Fibroblast of lung (primary cell): ENCODE measurements around the gene TIMP2. TPM values are rescaled to one million over a fixed set of nuclear protein-coding genes. Genes with fewer than 3 reads are reported as not detected.

Experiments
- DNase-seq, 2 donors: peaks; one replicate each; pipeline versions ENCODE4 v3.0.0 to v3.0.0-alpha.2; 2010; ENCODE audit warnings: low read depth in 2 of 2
- H2AFZ ChIP-seq: 2 replicates; pipeline ENCODE4 v1.5.1; 2012; ENCODE audit warnings: low read length, control low read depth, inconsistent platforms
- H3K27ac ChIP-seq: 2 replicates; pipeline ENCODE4 v1.5.1; 2011; ENCODE audit warnings: low read length, control low read depth; ENCODE audit not compliant: insufficient read depth
- H3K27me3 ChIP-seq: 2 replicates; pipeline ENCODE4 v1.5.1; 2011; ENCODE audit warnings: mild to moderate bottlenecking, low read length; ENCODE audit not compliant: control insufficient read depth, insufficient read depth
- H3K36me3 ChIP-seq: 2 replicates; pipeline ENCODE4 v1.5.1; 2011; ENCODE audit warnings: low read length; ENCODE audit not compliant: control insufficient read depth, insufficient read depth
- H3K4me1 ChIP-seq: 2 replicates; pipeline ENCODE4 v1.5.1; 2011; ENCODE audit warnings: low read length; ENCODE audit not compliant: control insufficient read depth, insufficient read depth; ENCODE audit errors: extremely low read depth
- H3K4me2 ChIP-seq: 2 replicates; pipeline ENCODE4 v1.5.1; 2011; ENCODE audit warnings: low read length, control low read depth; ENCODE audit not compliant: insufficient read depth; ENCODE audit errors: extremely low read depth
- H3K4me3 ChIP-seq, 4 experiments: fragments of 200-600 bp in 1 of 4; sonication (generic) in 1 of 4; replicated peaks in 1 of 4; 2 replicates each; pipeline ENCODE4 v1.5.1; 2011 to 2016; ENCODE audit warnings: low read length in 4 of 4, low read depth in 3 of 4, mild to moderate bottlenecking in 3 of 4, control low read depth in 2 of 4, inconsistent platforms in 1 of 4, mixed read lengths in 1 of 4; ENCODE audit not compliant: insufficient read depth in 1 of 4; ENCODE audit errors: control extremely low read depth in 1 of 4
- H3K79me2 ChIP-seq: 2 replicates; pipeline ENCODE4 v1.5.1; 2012; ENCODE audit warnings: mild to moderate bottlenecking, low read length, inconsistent platforms; ENCODE audit not compliant: control insufficient read depth, insufficient read depth
- H3K9ac ChIP-seq: 2 replicates; pipeline ENCODE4 v1.5.1; 2011; ENCODE audit warnings: mild to moderate bottlenecking, low read length, control low read depth; ENCODE audit not compliant: insufficient read depth
- H3K9me3 ChIP-seq: 2 replicates; pipeline ENCODE4 v1.5.1; 2012; ENCODE audit warnings: low read depth, low read length; ENCODE audit not compliant: control insufficient read depth, insufficient read depth
- H4K20me1 ChIP-seq: 2 replicates; pipeline ENCODE4 v1.5.1; 2011; ENCODE audit warnings: low read length; ENCODE audit not compliant: control insufficient read depth, insufficient read depth; ENCODE audit errors: extremely low read depth
- CTCF ChIP-seq, 2 donors: IDR thresholded peaks in 1 of 2; conservative IDR thresholded peaks in 1 of 2; 1 replicate in 1 of 2; 2 replicates in 1 of 2; pipeline ENCODE4 v1.5.1; 2011 to 2012; ENCODE audit warnings: low read length in 2 of 2, control low read depth in 1 of 2, inconsistent platforms in 1 of 2, low read depth in 1 of 2, mild to moderate bottlenecking in 1 of 2
- EZH2 ChIP-seq: IDR thresholded peaks from 2 replicates; pipeline ENCODE4 v1.5.1; 2012; ENCODE audit warnings: low read length, control low read depth, mild to moderate bottlenecking; ENCODE audit errors: missing control alignments
- polyA plus RNA-seq, 2 donors: library from polyadenylated mRNA; depleted of rRNA in 1 of 2; stranded (reverse) in 1 of 2; unstranded in 1 of 2; fragments of >200 nt; gene quantifications; 2 replicates each; pipeline ENCODE4 v1.2.1, GENCODE V29; 2011 to 2012; ENCODE audit warnings: missing spikeins in 1 of 2
- total RNA-seq: library from RNA; depleted of rRNA; stranded (reverse); fragments of >200 nt; gene quantifications from 2 replicates; pipeline ENCODE4 v1.2.1, GENCODE V29; 2014

Gene TIMP2
- total and polyA plus RNA-seq, 2 donors (not counting 1 experiment from before 2014, with no cell fraction given), result 155 to 745 TPM

DNA sequence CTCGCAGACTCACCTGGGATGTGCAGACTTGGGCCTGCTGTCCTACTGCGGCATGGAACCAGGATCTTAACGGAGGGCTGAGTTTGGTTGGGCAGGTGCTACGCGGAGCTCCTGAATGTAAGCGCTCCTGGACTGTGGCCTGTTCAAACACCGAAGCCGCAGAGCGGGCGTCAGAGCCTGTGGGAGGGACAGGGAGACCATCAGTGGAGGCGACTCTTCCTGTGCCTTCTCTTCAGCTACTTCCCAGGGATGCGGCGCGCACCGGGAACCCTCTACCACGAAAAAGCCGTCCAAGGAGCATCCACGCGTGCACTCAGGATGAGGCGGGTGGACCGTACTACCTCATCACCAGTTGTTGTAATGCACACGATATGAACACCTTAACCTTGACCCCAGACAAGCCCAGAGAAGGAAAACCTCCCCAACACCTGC, 86.6 kb downstream of the TIMP2 start:
- Histone ChIP-seq H3K27ac (peak overlapping the region; percentile 97), H3K79me2 (peaks cover 39% of the 10 kb centered on the region), H3K9ac (no peak overlapping the region)

GRCh38 chr17:78836420-78837021, 88.7 kb downstream of the TIMP2 start:
- H3K9ac ChIP-seq, result no peak overlapping the region
- peaks cover 12% of the 10 kb centered on the region for H3K4me1 ChIP-seq
- H3K27me3 ChIP-seq, result no peaks in the 10 kb centered on the region
- H3K4me3 ChIP-seq, result no peak overlapping the region
- no peak overlapping the region for H3K27ac ChIP-seq
- H3K4me2 ChIP-seq, result no peak overlapping the region
- H4K20me1 ChIP-seq, result peaks cover 2% of the 10 kb centered on the region
- H3K36me3 ChIP-seq, result peaks cover 26% of the 10 kb centered on the region
- H3K9me3 ChIP-seq, result no peaks in the 10 kb centered on the region
- H2AFZ ChIP-seq, result no peak overlapping the region
- no peak for TF ChIP-seq CTCF (conservative IDR thresholded peaks at IDR 0.05 in 1 of 2, IDR thresholded peaks at IDR 0.05 in 1 of 2; ENCODE audit: low read depth in 1 of 2, low read length in 2 of 2)
- TF ChIP-seq EZH2, result no peak
- peaks cover 45% of the 10 kb centered on the region for H3K79me2 ChIP-seq
- no peak for DNase-seq

More for the DNA sequence above, 86.6 kb downstream of the TIMP2 start:
- no peak for DNase-seq
- H3K4me3 ChIP-seq, result peak overlapping the region; percentile 40 to 91 (median 82)
- H4K20me1 ChIP-seq, result peaks cover 2% of the 10 kb centered on the region
- H3K4me2 ChIP-seq, result peak overlapping the region; percentile 95
- no peaks in the 10 kb centered on the region for H3K27me3 ChIP-seq
- peaks cover 13% of the 10 kb centered on the region for H3K4me1 ChIP-seq
- TF ChIP-seq CTCF (conservative IDR thresholded peaks at IDR 0.05 in 1 of 2, IDR thresholded peaks at IDR 0.05 in 1 of 2; ENCODE audit: low read depth in 1 of 2, low read length in 2 of 2), result no peak
- H2AFZ ChIP-seq, result no peak overlapping the region
- H3K36me3 ChIP-seq, result peaks cover 21% of the 10 kb centered on the region
- H3K9me3 ChIP-seq, result no peaks in the 10 kb centered on the region

- Histone ChIP-seq H3K27me3 (no peaks in the 10 kb centered on the region), H3K9me3 (no peaks in the 10 kb centered on the region), H3K79me2 (peaks cover 49% of the 10 kb centered on the region), H3K4me3 (no peak overlapping the region), H4K20me1 (peaks cover 2% of the 10 kb centered on the region), H3K9ac (no peak overlapping the region), H3K27ac (no peak overlapping the region), H3K36me3 (peaks cover 33% of the 10 kb centered on the region), H3K4me1 (peaks cover 10% of the 10 kb centered on the region), H2AFZ (no peak overlapping the region), H3K4me2 (no peak overlapping the region)
- no peak for DNase-seq
- TF ChIP-seq CTCF (conservative IDR thresholded peaks at IDR 0.05 in 1 of 2, IDR thresholded peaks at IDR 0.05 in 1 of 2; ENCODE audit: low read depth in 1 of 2, low read length in 2 of 2), result no peak
- TF ChIP-seq EZH2, result no peak
These were observed 90.6 kb downstream of the TIMP2 start for GRCh38 chr17:78834571-78834970.
